ENCODE results near the gene GPR33. TPM values are rescaled to one million over a fixed set of nuclear protein-coding genes. Genes with fewer than 3 reads are reported as not detected.

The GPR33 gene
- total RNA-seq, 2 experiments from 2014 or later, result not detected

Other genes with a start within 250 kb of the GPR33 start
- 1 to 10 TPM; 8.5 to 9.4 TPM for gene HEATR5A, start 67.5 kb downstream of the GPR33 start, total RNA-seq
- 10 to 100 TPM; 15.7 to 17.7 TPM for gene DTD2, start 30.5 kb downstream of the GPR33 start, total RNA-seq
- gene NUBPL, start 73.4 kb upstream of the GPR33 start, total RNA-seq, result 1 to 10 TPM; 5.8 to 8.6 TPM

Data from activated CD8-positive, alpha-beta T cell treated with anti-CD3 and anti-CD28 coated beads, Interleukin-2, amount 10 ng/mL, durations not matched to agents 7 days and 5 days (primary cell).